Mononuclear cell (primary cell): Measurements from ENCODE around the gene NXT1. TPM values are rescaled to one million over a fixed set of nuclear protein-coding genes. Genes with fewer than 3 reads are reported as not detected.

Source experiments
- total RNA-seq: library from RNA; depleted of rRNA; stranded (reverse); fragments of >200 nt; gene quantifications from one replicate; pipeline ENCODE4 v1.2.3, GENCODE V29; 2012

Gene NXT1
- total RNA-seq, 1 donor, result 69.5 TPM

Other genes starting within 250 kb of the NXT1 start
- 61.0 TPM for gene GZF1, start 11.4 kb downstream of the NXT1 start, total RNA-seq
- 11.8 TPM for gene NAPB, start 70.7 kb downstream of the NXT1 start, total RNA-seq
- gene CSTL1, start 88.9 kb downstream of the NXT1 start, total RNA-seq, result not detected
- not detected for gene CST11, start 102.1 kb downstream of the NXT1 start, total RNA-seq
- not detected for gene CST8, start 140.3 kb downstream of the NXT1 start, total RNA-seq
- not detected for gene CST9L, start 217.7 kb downstream of the NXT1 start, total RNA-seq